Cardiac fibroblast (primary cell): ENCODE data around the gene CCL25.

Experiments
- DNase-seq, 2 donors: peaks; one replicate each; pipeline versions ENCODE4 v3.0.0 to v3.0.0-alpha.2; 2010; ENCODE audit warnings: low read depth in 2 of 2
- H3K4me3 ChIP-seq, 2 donors: replicated peaks in 1 of 2; 1 replicate in 1 of 2; 2 replicates in 1 of 2; pipeline ENCODE4 v1.5.1; 2011; ENCODE audit warnings: low read depth in 2 of 2, low read length in 2 of 2, mild to moderate bottlenecking in 2 of 2, moderate library complexity in 1 of 2
- CTCF ChIP-seq: IDR thresholded peaks from one replicate; pipeline ENCODE4 v1.5.1; 2011; ENCODE audit warnings: low read depth, mild to moderate bottlenecking, low read length, inconsistent platforms

The CCL25 gene

GRCh38 chr19:8034178-8034525 lies 18.4 kb upstream of the CCL25 start:
- no peak overlapping the region for H3K4me3 ChIP-seq
- no peak for TF ChIP-seq CTCF
- DNase-seq, result no peak

DNA sequence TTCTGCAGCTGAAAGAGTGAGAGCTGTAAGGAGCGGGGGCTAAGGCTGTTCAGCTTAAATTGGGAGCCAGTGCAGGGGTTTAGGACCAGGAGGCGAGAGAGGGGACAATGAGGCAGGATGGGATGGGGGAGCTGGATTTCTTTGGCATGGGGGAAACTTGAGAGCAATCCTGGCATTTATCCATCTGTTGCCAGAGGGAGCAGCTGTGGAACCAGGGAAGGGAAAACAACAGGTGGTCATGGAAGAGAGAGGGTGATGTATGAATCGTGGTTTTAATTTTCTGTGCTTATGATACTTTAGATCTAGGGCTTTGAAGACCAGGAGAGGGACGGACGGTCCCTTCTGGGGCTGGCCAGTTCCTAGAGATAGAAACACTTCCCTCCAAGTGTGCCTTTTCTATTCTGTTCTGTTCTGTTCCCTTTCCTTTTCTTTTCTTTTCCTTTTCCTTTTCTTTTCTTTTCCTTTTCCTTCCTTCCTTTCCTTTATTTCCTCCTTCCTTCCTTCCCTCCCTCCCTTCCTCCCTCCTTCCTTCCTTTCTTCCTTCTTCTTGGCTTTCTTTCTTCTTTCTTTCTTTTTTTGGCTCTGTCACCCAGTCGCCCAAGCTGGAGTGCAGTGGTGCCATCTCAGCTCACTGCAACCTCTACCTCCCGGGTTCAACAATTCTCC lies 16.0 kb upstream of the CCL25 start:
- DNase-seq, result no peak
- TF ChIP-seq CTCF, result no peak
- H3K4me3 ChIP-seq, result no peak overlapping the region

- DNase-seq, result no peak
- H3K4me3 ChIP-seq, result no peak overlapping the region
- TF ChIP-seq CTCF, result no peak
Observed at GRCh38 chr19:8038815-8039214, 13.7 kb upstream of the CCL25 start.

DNA sequence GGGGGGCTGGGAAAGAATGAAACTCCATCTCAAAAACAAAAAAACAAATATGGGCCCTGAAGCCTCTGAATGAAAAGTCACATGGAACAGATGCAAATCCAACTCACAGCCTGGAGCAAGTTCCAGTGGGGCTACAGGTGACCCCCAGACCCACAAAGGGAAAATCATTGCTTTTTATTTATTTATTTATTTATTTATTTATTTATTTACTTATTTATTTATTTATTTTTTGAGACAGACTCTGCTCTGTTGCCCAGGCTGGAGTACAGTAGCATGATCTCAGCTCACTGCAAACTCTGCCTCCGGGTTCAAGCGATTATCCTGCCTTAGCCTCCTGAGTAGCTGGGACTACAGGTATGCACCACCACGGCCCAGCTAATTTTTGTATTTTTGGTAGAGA lies 13.3 kb upstream of the CCL25 start:
- no peak for TF ChIP-seq CTCF
- no peak overlapping the region for H3K4me3 ChIP-seq
- DNase-seq, result no peak

- DNase-seq, result no peak
- no peak for TF ChIP-seq CTCF
- no peak overlapping the region for H3K4me3 ChIP-seq
Observed at GRCh38 chr19:8041531-8041931, 11.0 kb upstream of the CCL25 start.

GRCh38 chr19:8042900-8043299 lies 9.7 kb upstream of the CCL25 start:
- no peak for TF ChIP-seq CTCF
- no peak overlapping the region for H3K4me3 ChIP-seq
- no peak for DNase-seq

DNA sequence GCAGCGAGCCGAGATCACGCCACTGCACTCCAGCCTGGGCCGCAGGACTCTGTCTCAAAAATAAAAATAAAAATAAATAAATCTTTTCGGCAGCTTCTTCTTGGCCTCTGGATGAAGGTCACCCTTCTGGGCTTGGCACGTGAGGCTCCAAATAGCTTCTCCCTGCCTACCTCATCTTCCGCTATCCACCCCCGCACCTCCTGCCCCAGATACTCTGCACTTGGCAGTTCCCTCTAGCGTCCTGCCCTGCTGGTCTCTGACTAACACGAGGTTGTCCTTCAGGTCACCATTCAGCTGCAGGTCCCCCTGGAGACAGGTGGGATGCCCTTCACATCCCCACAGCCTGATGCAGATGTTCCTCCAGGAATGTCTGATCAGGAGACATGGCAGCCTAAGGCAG lies 8.5 kb upstream of the CCL25 start:
- TF ChIP-seq CTCF, result no peak
- no peak overlapping the region for H3K4me3 ChIP-seq
- DNase-seq, result no peak
